VCaP (cell line): ENCODE results near the gene DNAH11.

Experiments used
- H3K27ac ChIP-seq: fragments of 450-650 bp; 2 replicates; pipeline ENCODE4 v1.5.1; 2017
- CTCF ChIP-seq: fragments of 450-650 bp; conservative IDR thresholded peaks from 2 replicates; pipeline ENCODE4 v1.5.1; 2017; ENCODE audit warnings: mild to moderate bottlenecking, moderate library complexity

Gene DNAH11

DNA sequence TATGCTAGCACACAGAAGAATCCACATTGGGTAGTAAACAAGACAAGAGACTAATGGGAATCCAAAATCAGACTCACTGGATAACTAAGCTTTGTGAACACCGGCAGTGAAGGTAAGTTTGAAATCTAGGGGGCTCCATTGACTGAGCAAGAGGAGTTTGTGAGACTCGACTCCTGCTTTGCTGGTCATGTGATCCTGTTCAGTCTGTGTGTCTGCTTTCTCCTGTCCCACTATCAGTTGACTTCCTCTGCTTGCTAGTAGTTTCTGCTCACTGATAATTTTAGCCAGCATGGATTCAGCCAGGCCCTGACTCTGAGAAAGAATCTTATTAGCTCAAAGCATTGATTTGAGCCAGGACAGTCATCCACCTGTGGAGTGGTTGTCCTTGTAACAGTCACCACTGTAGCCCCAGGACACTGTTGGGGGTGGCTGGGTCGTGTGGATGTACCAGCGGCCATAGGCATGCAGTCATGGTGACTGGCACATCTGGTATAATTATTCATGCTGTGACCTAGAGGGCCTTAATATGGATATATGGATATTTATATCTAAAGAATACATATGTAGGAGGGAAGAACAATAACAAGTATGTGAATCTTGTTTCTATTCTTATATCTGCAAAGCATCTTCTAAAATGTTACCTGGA lies 44.4 kb downstream of the DNAH11 start:
- no peak overlapping the region for H3K27ac ChIP-seq
- TF ChIP-seq CTCF: no peak

GRCh38 chr7:21596801-21597200 lies 54.0 kb downstream of the DNAH11 start:
- no peak for TF ChIP-seq CTCF
- no peak overlapping the region for H3K27ac ChIP-seq

DNA sequence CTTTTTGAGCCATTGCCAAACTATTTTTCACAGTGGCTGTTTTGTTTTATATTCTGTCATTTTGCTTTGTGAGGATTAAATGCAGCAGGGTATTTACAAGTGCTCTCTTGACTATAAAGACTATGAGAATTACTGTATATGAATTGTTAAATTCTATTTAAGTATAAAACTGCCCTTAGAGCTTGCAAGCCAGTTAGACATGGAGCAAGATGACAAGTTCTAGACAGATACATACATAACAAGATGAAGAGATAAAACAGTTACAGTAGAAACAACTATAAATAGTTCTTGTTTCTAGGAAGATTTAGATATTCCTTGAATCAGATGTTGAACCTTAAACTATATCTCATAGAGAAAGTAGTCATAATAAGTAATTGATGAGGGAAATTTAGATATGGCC lies 60.6 kb downstream of the DNAH11 start:
- no peak for TF ChIP-seq CTCF
- H3K27ac ChIP-seq: no peak overlapping the region

DNA sequence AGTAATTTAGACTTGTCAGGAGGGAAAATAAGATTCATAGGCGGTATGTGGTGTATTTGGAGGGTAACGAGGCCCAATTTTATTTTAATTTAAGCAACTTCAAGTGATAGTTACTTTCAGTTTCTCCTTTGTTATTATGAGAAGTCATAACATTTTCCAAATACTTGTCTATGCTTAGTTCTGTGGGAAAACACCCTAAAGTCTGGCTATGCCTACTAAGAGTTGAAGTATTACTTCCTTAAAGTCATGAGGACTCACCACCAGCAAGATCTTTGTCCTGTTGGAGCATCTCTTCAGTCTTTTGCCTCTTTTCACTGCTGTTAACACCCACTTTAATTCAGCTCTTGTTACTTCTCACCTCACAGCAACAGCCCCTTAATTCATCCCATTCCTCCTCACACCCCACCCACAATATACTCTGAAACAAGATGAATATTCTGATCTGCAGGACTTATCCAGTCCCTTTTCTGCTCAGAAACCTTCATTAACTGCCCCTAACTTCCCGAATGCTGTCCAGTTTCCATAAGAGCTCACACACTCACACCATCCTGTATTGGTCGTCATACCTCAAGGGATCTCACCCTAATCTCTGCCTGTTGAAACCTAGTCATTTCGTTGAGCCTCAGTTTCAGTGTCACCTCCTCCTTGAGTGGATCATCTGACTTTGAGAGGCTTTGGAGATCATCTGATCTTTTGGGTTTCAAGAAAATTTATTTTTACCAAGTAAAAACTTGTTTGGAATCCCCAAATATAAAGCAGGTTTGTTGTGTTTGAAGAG lies 61.3 kb downstream of the DNAH11 start:
- TF ChIP-seq CTCF: no peak
- H3K27ac ChIP-seq: no peak overlapping the region

- H3K27ac ChIP-seq: no peak overlapping the region
- TF ChIP-seq CTCF: no peak
Observed at GRCh38 chr7:21605008-21605585, 62.3 kb downstream of the DNAH11 start.

- H3K27ac ChIP-seq: no peak overlapping the region
- no peak for TF ChIP-seq CTCF
Observed at GRCh38 chr7:21608465-21608864, 65.6 kb downstream of the DNAH11 start.

GRCh38 chr7:21611129-21611528 lies 68.3 kb downstream of the DNAH11 start:
- no peak overlapping the region for H3K27ac ChIP-seq
- TF ChIP-seq CTCF: no peak
